DND-41 (cell line): Measurements from ENCODE around the gene DQX1.

ENCODE experiments used
- ATAC-seq: fragments of 200-7000 bp; cut with Tn5 transposase; 3 replicates; pipeline ENCODE4 v1.9.1; 2021; ENCODE audit warnings: low read depth; ENCODE audit not compliant: insufficient read depth
- DNase-seq: peaks from one replicate; pipeline ENCODE4 v3.0.0-alpha.2; 2020
- H2AFZ ChIP-seq: 2 replicates; pipeline ENCODE4 v1.6.0; 2012; ENCODE audit warnings: low read depth, low read length
- H3K27ac ChIP-seq: 2 replicates; pipeline ENCODE4 v1.5.1; 2012; ENCODE audit warnings: low read length, inconsistent platforms
- H3K27me3 ChIP-seq: fragments of 200-600 bp; sonication (generic); 2 replicates; pipeline ENCODE4 v1.6.0; 2012; ENCODE audit warnings: low read length, mild to moderate bottlenecking, inconsistent platforms; ENCODE audit not compliant: insufficient read depth, poor library complexity
- H3K36me3 ChIP-seq: 2 replicates; pipeline ENCODE4 v1.5.1; 2012; ENCODE audit warnings: low read length, inconsistent platforms; ENCODE audit not compliant: insufficient read depth
- H3K4me1 ChIP-seq: 2 replicates; pipeline ENCODE4 v1.5.1; 2012; ENCODE audit warnings: mild to moderate bottlenecking, low read length; ENCODE audit not compliant: insufficient read depth
- H3K4me2 ChIP-seq: 2 replicates; pipeline ENCODE4 v1.6.0; 2012; ENCODE audit warnings: mild to moderate bottlenecking, moderate library complexity, low read length, inconsistent platforms; ENCODE audit not compliant: insufficient read depth
- H3K4me3 ChIP-seq, 2 experiments: fragments of 200-600 bp in 1 of 2; shearing (Covaris generic) in 1 of 2; 2 replicates each; pipeline ENCODE4 v1.5.1; 2012 to 2016; ENCODE audit warnings: inconsistent platforms in 2 of 2, low read length in 2 of 2, mild to moderate bottlenecking in 2 of 2, low read depth in 1 of 2, moderate library complexity in 1 of 2
- H3K79me2 ChIP-seq: 2 replicates; pipeline ENCODE4 v1.6.0; 2012; ENCODE audit warnings: low read length, inconsistent platforms; ENCODE audit not compliant: insufficient read depth
- H3K9ac ChIP-seq: 2 replicates; pipeline ENCODE4 v1.6.0; 2012; ENCODE audit warnings: low read depth, mild to moderate bottlenecking, inconsistent platforms, low read length, moderate library complexity
- H3K9me3 ChIP-seq: 2 replicates; pipeline ENCODE4 v1.5.1; 2012; ENCODE audit warnings: low read length, moderate library complexity, mild to moderate bottlenecking, inconsistent platforms; ENCODE audit not compliant: insufficient read depth, severe bottlenecking
- H4K20me1 ChIP-seq: 2 replicates; pipeline ENCODE4 v1.6.0; 2012; ENCODE audit warnings: low read length; ENCODE audit not compliant: insufficient read depth
- EZH2 ChIP-seq: IDR thresholded peaks from 3 replicates; pipeline ENCODE4 v1.6.1; 2012; ENCODE audit warnings: borderline replicate concordance, low read depth, mild to moderate bottlenecking, moderate library complexity, low read length, inconsistent platforms; ENCODE audit not compliant: severe bottlenecking
- TF ChIP-seq, protein P1 (sequence below): IDR thresholded peaks from 2 replicates; pipeline ENCODE4 v1.5.1; 2012; ENCODE audit warnings: borderline replicate concordance, low read length, moderate library complexity, mild to moderate bottlenecking; ENCODE audit not compliant: poor library complexity, severe bottlenecking; ENCODE audit errors: extremely low read depth

DQX1 gene

DNA sequence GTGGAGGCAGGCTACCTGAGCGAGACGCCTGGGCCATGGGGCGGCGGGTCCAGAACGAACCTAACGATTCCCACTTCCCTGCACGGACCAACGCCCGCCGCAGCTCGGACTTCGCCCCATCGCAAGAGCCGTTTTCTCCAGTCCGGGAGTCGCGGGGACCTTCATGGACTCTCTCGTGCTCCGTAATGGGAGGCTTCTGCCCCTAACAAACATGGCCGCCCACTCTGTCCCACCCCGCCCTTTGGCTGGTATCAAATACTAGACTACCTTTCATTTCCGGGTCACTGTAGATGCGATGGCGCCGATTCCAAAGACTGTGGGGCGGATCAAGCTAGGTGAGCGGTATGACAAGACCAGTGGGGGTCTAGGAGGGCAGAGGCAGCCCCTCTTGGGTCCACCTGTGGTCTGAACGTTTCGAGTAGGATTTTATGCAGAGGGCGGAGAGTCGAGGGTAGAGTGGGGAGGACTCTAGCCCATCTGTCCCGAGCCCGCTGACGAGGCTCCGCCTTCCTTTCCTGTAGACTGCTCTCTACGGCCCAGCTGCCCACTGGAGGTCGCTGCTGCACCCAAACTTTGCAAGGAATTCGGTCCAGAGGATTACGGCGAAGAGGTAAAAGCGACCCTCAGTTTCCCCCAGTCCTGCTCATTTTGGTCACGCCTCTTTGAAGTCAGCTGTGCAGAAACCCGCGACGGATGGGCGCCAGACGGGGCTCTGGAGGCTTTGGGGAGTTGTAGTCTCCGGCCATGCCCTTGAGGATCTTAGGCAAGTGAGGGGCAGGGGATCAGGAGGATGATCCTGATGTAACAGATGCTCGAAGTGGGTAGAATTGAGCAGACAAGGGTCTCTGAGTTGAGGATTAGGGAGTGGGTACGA is 43.0 kb downstream of the DQX1 start, which contains the start of the genes CCDC142 and TTC31:
Gene CCDC142, minus strand, starts transcription at position 198 of the 874 bp plus-strand sequence. Its CDS starts 161 bp downstream, at position 37.
Gene TTC31, plus strand, starts transcription at position 281 of the 874 bp plus-strand sequence. Its CDS starts 15 bp downstream, at position 296.
- H3K9ac ChIP-seq = peak within 1 kb of the TSS; percentile 92
- H3K27ac ChIP-seq = peak within 1 kb of the TSS; percentile 99
- H3K4me3 ChIP-seq = peak within 1 kb of the TSS; percentile 88 to 95
- TF ChIP-seq EZH2 = no peak
- TF ChIP-seq, protein P1, sequence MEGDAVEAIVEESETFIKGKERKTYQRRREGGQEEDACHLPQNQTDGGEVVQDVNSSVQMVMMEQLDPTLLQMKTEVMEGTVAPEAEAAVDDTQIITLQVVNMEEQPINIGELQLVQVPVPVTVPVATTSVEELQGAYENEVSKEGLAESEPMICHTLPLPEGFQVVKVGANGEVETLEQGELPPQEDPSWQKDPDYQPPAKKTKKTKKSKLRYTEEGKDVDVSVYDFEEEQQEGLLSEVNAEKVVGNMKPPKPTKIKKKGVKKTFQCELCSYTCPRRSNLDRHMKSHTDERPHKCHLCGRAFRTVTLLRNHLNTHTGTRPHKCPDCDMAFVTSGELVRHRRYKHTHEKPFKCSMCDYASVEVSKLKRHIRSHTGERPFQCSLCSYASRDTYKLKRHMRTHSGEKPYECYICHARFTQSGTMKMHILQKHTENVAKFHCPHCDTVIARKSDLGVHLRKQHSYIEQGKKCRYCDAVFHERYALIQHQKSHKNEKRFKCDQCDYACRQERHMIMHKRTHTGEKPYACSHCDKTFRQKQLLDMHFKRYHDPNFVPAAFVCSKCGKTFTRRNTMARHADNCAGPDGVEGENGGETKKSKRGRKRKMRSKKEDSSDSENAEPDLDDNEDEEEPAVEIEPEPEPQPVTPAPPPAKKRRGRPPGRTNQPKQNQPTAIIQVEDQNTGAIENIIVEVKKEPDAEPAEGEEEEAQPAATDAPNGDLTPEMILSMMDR = peak; percentile 97
- peaks cover 61% of the 10 kb centered on the region for H3K79me2 ChIP-seq
- peak within 1 kb of the TSS; percentile 100 for H3K4me2 ChIP-seq
- ATAC-seq (peak; percentile 88), DNase-seq (peak; percentile 96)
- H2AFZ ChIP-seq = peak within 1 kb of the TSS; percentile 99
- H3K36me3 ChIP-seq = peaks cover 53% of the 10 kb centered on the region
- H3K4me1 ChIP-seq = peaks cover 40% of the 10 kb centered on the region
- H3K9me3 ChIP-seq = no peaks in the 10 kb centered on the region
- H3K27me3 ChIP-seq = no peaks in the 10 kb centered on the region
- peaks cover 15% of the 10 kb centered on the region for H4K20me1 ChIP-seq

DNA sequence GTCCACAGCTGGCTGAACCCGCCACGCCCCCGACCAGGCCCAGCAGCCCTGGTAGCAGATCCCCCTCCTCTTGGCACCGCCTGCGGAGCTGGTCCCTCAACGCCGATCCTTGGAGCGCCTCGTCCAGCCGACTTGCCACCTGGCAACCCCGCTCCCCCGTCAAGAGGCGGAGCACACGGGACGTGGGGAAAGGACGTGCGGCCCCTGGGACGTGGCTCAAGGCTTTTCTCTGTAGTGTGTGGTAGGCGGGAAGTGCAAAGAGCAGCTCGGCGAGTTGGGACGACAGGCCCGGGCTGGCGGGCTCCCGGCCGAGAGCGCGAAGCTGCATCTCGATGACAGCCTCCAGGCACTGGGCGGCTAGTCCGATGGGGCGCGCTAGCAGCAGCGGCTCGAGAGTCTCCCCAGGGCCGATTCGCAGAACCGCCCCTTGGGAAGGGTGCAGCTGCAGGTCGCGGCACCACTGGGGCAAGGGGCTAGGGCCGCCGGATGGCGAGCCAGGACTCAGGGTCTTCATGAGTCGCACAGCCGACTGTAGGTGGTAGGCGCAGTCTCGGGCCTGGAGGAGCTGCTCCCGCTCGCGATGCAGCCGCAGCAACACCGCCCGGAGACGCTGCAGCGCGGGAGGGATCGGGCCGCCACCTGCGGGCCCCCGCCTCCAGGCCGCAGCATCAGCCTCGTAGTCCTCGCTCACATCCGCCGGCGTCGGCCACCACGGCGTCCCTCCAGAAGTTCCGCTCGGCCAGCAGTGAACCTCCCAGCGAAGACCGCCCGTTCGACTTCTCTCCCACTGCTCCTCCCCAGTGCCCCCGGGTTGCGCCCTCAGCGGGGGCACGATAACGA is 43.9 kb downstream of the DQX1 start:
- H3K79me2 ChIP-seq = peaks cover 61% of the 10 kb centered on the region
- H3K27me3 ChIP-seq = no peaks in the 10 kb centered on the region
- peak overlapping the region; percentile 100 for H3K4me2 ChIP-seq
- H3K36me3 ChIP-seq = peaks cover 56% of the 10 kb centered on the region
- H3K27ac ChIP-seq = peak overlapping the region; percentile 99
- ATAC-seq (peak; percentile 55), DNase-seq (peak; percentile 65)
- peak overlapping the region; percentile 92 for H3K9ac ChIP-seq
- H3K9me3 ChIP-seq = no peaks in the 10 kb centered on the region
- H2AFZ ChIP-seq = peak overlapping the region; percentile 99
- no peak for TF ChIP-seq EZH2
- TF ChIP-seq, protein P1 = no peak
- H4K20me1 ChIP-seq = peaks cover 15% of the 10 kb centered on the region
- H3K4me1 ChIP-seq = peaks cover 40% of the 10 kb centered on the region
- H3K4me3 ChIP-seq = peak overlapping the region; percentile 88 to 95

DNA sequence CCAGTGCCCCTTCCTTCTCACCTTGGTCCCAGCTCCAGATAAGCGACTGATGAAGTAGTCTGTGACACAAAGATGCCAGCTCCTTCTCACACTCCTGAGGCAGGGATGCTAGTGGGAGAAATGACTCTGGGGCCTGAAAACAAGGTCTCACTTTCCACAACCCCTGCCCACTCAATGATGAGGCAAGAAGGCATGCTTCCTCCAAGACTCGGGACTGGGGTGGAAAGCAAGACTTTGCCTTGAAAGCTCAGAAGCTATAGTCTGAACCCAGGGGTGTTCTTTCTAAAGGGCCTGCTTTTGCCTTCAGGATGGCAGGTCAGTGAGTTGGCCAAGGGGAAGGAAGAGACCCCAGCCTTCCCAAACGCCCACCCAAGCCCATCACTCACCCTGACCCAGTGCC is 44.6 kb downstream of the DQX1 start:
- no peaks in the 10 kb centered on the region for H3K9me3 ChIP-seq
- H4K20me1 ChIP-seq = peaks cover 15% of the 10 kb centered on the region
- peak overlapping the region; percentile 99 for H3K27ac ChIP-seq
- H3K4me1 ChIP-seq = peaks cover 40% of the 10 kb centered on the region
- peak overlapping the region; percentile 100 for H3K4me2 ChIP-seq
- H3K4me3 ChIP-seq = peak overlapping the region; percentile 88 to 95; a peak in 3 of 4 replicates
- ATAC-seq = no peak
- H3K79me2 ChIP-seq = peaks cover 58% of the 10 kb centered on the region
- TF ChIP-seq, protein P1 = no peak
- no peak for TF ChIP-seq EZH2
- H3K36me3 ChIP-seq = peaks cover 59% of the 10 kb centered on the region
- no peak for DNase-seq
- H3K27me3 ChIP-seq = no peaks in the 10 kb centered on the region
- H2AFZ ChIP-seq = no peak overlapping the region
- H3K9ac ChIP-seq = peak overlapping the region; percentile 92
